ENCODE measurements around the gene BPIFB3. TPM values are rescaled to one million over a fixed set of nuclear protein-coding genes. Genes with fewer than 3 reads are reported as not detected.
"Not testable (repeated sequence)": the region's sequence is repeated elsewhere in the genome, so short reads cannot be mapped to it uniquely, and the experiment has no call there.

The BPIFB3 gene
- total RNA-seq, 1 experiment from 2014 or later = not detected

GRCh38 chr20:33042430-33042829 lies 11.3 kb upstream of the BPIFB3 start:
- DNase-seq = no peak
- Histone ChIP-seq H3K36me3 (no peaks in the 10 kb centered on the region), H3K9me3 (no peaks in the 10 kb centered on the region), H3K27me3 (no peaks in the 10 kb centered on the region), H3K4me3 (no peak overlapping the region)

GRCh38 chr20:33042983-33043730 lies 10.5 kb upstream of the BPIFB3 start:
- Histone ChIP-seq H3K9me3 (no peaks in the 10 kb centered on the region), H3K36me3 (no peaks in the 10 kb centered on the region), H3K27me3 (no peaks in the 10 kb centered on the region), H3K4me3 (no peak overlapping the region)
- no peak for DNase-seq

GRCh38 chr20:33043731-33044181 lies 9.9 kb upstream of the BPIFB3 start:
- Histone ChIP-seq H3K36me3 (no peaks in the 10 kb centered on the region), H3K27me3 (no peaks in the 10 kb centered on the region), H3K4me3 (no peak overlapping the region), H3K9me3 (no peaks in the 10 kb centered on the region)
- DNase-seq = no peak

GRCh38 chr20:33045129-33045721 lies 8.5 kb upstream of the BPIFB3 start:
- DNase-seq = not testable (repeated sequence)

GRCh38 chr20:33046412-33046811 lies 7.3 kb upstream of the BPIFB3 start:
- H3K36me3 ChIP-seq = no peaks in the 10 kb centered on the region
- H3K4me3 ChIP-seq = no peak overlapping the region
- no peak for DNase-seq

More at GRCh38 chr20:33045129-33045721, 8.5 kb upstream of the BPIFB3 start:
- not testable (repeated sequence) for H3K36me3 ChIP-seq, H3K27me3 ChIP-seq, H3K4me3 ChIP-seq, H3K9me3 ChIP-seq

GRCh38 chr20:33051333-33051732 lies 2.4 kb upstream of the BPIFB3 start:
- no peaks in the 10 kb centered on the region for H3K27me3 ChIP-seq
- no peaks in the 10 kb centered on the region for H3K9me3 ChIP-seq
- H3K36me3 ChIP-seq = no peaks in the 10 kb centered on the region
- H3K4me3 ChIP-seq = no peak overlapping the region
- no peak for DNase-seq

More at GRCh38 chr20:33046412-33046811, 7.3 kb upstream of the BPIFB3 start:
- Histone ChIP-seq H3K27me3 (no peaks in the 10 kb centered on the region), H3K9me3 (no peaks in the 10 kb centered on the region)

- no peak for DNase-seq
- H3K9me3 ChIP-seq = no peaks in the 10 kb centered on the region
- no peaks in the 10 kb centered on the region for H3K36me3 ChIP-seq
- no peak overlapping the region for H3K4me3 ChIP-seq
- no peaks in the 10 kb centered on the region for H3K27me3 ChIP-seq
Observed at GRCh38 chr20:33054381-33054780, 678 bp downstream of the BPIFB3 start.

GRCh38 chr20:33054791-33055190 lies 1.1 kb downstream of the BPIFB3 start:
- no peaks in the 10 kb centered on the region for H3K27me3 ChIP-seq

GRCh38 chr20:33059136-33059535 lies 5.4 kb downstream of the BPIFB3 start:
- Histone ChIP-seq H3K4me3 (no peak overlapping the region), H3K36me3 (no peaks in the 10 kb centered on the region), H3K9me3 (no peaks in the 10 kb centered on the region), H3K27me3 (no peaks in the 10 kb centered on the region)
- DNase-seq = no peak

More at GRCh38 chr20:33054791-33055190, 1.1 kb downstream of the BPIFB3 start:
- H3K36me3 ChIP-seq = no peaks in the 10 kb centered on the region
- no peak for DNase-seq
- H3K9me3 ChIP-seq = no peaks in the 10 kb centered on the region
- no peak overlapping the region for H3K4me3 ChIP-seq

- Histone ChIP-seq H3K36me3 (no peaks in the 10 kb centered on the region), H3K27me3 (no peaks in the 10 kb centered on the region), H3K4me3 (no peak overlapping the region), H3K9me3 (no peaks in the 10 kb centered on the region)
- no peak for DNase-seq
Observed at GRCh38 chr20:33059741-33060390, 6.2 kb downstream of the BPIFB3 start.

GRCh38 chr20:33061658-33062028 lies 7.9 kb downstream of the BPIFB3 start:
- no peak overlapping the region for H3K4me3 ChIP-seq
- no peaks in the 10 kb centered on the region for H3K27me3 ChIP-seq
- H3K9me3 ChIP-seq = no peaks in the 10 kb centered on the region
- no peak for DNase-seq
- no peaks in the 10 kb centered on the region for H3K36me3 ChIP-seq

- Histone ChIP-seq H3K36me3 (no peaks in the 10 kb centered on the region), H3K27me3 (no peaks in the 10 kb centered on the region), H3K4me3 (no peak overlapping the region), H3K9me3 (no peaks in the 10 kb centered on the region)
- DNase-seq = no peak
Observed at GRCh38 chr20:33062105-33062824, 8.6 kb downstream of the BPIFB3 start.

- Histone ChIP-seq H3K36me3 (no peaks in the 10 kb centered on the region), H3K4me3 (no peak overlapping the region), H3K9me3 (no peaks in the 10 kb centered on the region), H3K27me3 (no peaks in the 10 kb centered on the region)
- DNase-seq = no peak
Observed at GRCh38 chr20:33062825-33063149, 9.1 kb downstream of the BPIFB3 start.

GRCh38 chr20:33063271-33063670 lies 9.6 kb downstream of the BPIFB3 start:
- Histone ChIP-seq H3K9me3 (no peaks in the 10 kb centered on the region), H3K27me3 (no peaks in the 10 kb centered on the region), H3K4me3 (no peak overlapping the region), H3K36me3 (no peaks in the 10 kb centered on the region)
- no peak for DNase-seq

- Histone ChIP-seq H3K9me3 (no peaks in the 10 kb centered on the region), H3K4me3 (no peak overlapping the region), H3K27me3 (no peaks in the 10 kb centered on the region), H3K36me3 (no peaks in the 10 kb centered on the region)
- DNase-seq = no peak
Observed at GRCh38 chr20:33064572-33065287, 11.0 kb downstream of the BPIFB3 start.

GRCh38 chr20:33065785-33066184 lies 12.1 kb downstream of the BPIFB3 start:
- DNase-seq = no peak
- H3K4me3 ChIP-seq = no peak overlapping the region
- H3K27me3 ChIP-seq = no peaks in the 10 kb centered on the region
- H3K9me3 ChIP-seq = no peaks in the 10 kb centered on the region
- H3K36me3 ChIP-seq = no peaks in the 10 kb centered on the region

- H3K4me3 ChIP-seq = no peak overlapping the region
- H3K36me3 ChIP-seq = no peaks in the 10 kb centered on the region
- no peak for DNase-seq
- H3K27me3 ChIP-seq = no peaks in the 10 kb centered on the region
- H3K9me3 ChIP-seq = no peaks in the 10 kb centered on the region
Observed at GRCh38 chr20:33067806-33068205, 14.1 kb downstream of the BPIFB3 start.

Measured in MG63 (cell line).